Measurements from ENCODE around the gene AHCYL1.

DNA sequence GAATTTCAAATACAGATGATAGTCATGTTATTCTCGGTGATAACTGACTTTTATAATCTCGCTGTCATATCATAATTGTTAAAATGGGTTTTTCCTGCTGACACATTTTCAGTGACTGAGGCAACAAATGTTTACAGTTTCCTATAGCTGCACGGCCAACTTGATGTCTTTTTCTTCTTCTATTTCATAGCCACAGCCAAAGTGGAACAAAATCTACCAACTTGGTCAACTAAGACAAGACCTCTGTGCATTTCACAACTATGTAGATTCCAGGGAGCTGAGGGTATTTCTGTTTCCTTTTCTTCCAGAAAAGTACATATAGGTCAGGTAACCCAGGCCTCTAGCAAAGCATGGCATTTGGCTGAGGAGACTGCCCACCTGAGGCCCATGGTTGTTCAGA lies 10.4 kb upstream of the AHCYL1 start:
- no peak for TF ChIP-seq POLR2A (IDR thresholded peaks at IDR 0.05; ENCODE audit: borderline replicate concordance, extremely low read depth, insufficient read depth, insufficient read length)
- no peak for TF ChIP-seq ELF1 (IDR thresholded peaks at IDR 0.05; ENCODE audit: borderline replicate concordance, low read depth)
- TF ChIP-seq SRF (IDR thresholded peaks at IDR 0.05; ENCODE audit: low read depth): no peak
- TF ChIP-seq SP1 (IDR thresholded peaks at IDR 0.05; ENCODE audit: low read depth): no peak
- no peak for TF ChIP-seq EZH2 (IDR thresholded peaks at IDR 0.05)
- TF ChIP-seq, protein P1, sequence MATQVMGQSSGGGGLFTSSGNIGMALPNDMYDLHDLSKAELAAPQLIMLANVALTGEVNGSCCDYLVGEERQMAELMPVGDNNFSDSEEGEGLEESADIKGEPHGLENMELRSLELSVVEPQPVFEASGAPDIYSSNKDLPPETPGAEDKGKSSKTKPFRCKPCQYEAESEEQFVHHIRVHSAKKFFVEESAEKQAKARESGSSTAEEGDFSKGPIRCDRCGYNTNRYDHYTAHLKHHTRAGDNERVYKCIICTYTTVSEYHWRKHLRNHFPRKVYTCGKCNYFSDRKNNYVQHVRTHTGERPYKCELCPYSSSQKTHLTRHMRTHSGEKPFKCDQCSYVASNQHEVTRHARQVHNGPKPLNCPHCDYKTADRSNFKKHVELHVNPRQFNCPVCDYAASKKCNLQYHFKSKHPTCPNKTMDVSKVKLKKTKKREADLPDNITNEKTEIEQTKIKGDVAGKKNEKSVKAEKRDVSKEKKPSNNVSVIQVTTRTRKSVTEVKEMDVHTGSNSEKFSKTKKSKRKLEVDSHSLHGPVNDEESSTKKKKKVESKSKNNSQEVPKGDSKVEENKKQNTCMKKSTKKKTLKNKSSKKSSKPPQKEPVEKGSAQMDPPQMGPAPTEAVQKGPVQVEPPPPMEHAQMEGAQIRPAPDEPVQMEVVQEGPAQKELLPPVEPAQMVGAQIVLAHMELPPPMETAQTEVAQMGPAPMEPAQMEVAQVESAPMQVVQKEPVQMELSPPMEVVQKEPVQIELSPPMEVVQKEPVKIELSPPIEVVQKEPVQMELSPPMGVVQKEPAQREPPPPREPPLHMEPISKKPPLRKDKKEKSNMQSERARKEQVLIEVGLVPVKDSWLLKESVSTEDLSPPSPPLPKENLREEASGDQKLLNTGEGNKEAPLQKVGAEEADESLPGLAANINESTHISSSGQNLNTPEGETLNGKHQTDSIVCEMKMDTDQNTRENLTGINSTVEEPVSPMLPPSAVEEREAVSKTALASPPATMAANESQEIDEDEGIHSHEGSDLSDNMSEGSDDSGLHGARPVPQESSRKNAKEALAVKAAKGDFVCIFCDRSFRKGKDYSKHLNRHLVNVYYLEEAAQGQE (IDR thresholded peaks at IDR 0.05; ENCODE audit: low read depth): no peak
- TF ChIP-seq, protein P2, sequence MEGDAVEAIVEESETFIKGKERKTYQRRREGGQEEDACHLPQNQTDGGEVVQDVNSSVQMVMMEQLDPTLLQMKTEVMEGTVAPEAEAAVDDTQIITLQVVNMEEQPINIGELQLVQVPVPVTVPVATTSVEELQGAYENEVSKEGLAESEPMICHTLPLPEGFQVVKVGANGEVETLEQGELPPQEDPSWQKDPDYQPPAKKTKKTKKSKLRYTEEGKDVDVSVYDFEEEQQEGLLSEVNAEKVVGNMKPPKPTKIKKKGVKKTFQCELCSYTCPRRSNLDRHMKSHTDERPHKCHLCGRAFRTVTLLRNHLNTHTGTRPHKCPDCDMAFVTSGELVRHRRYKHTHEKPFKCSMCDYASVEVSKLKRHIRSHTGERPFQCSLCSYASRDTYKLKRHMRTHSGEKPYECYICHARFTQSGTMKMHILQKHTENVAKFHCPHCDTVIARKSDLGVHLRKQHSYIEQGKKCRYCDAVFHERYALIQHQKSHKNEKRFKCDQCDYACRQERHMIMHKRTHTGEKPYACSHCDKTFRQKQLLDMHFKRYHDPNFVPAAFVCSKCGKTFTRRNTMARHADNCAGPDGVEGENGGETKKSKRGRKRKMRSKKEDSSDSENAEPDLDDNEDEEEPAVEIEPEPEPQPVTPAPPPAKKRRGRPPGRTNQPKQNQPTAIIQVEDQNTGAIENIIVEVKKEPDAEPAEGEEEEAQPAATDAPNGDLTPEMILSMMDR (IDR thresholded peaks at IDR 0.05 in 2 of 3, conservative IDR thresholded peaks at IDR 0.05 in 1 of 3; ENCODE audit: borderline replicate concordance in 1 of 3, insufficient read depth in 1 of 3, low read depth in 2 of 3, low read length in 2 of 3): no peak
- no peak for TF ChIP-seq YY1 (IDR thresholded peaks at IDR 0.05; ENCODE audit: extremely low read depth, insufficient replicate concordance, low read depth, low read length)
- TF ChIP-seq RAD21 (IDR thresholded peaks at IDR 0.05; ENCODE audit: low read depth): no peak
- TF ChIP-seq POLR2AphosphoS5 (IDR thresholded peaks at IDR 0.05; ENCODE audit: low read depth, low read length): no peak
- no peak for TF ChIP-seq EGR1 (IDR thresholded peaks at IDR 0.05; ENCODE audit: low read depth)
- TF ChIP-seq JUND (IDR thresholded peaks at IDR 0.05): no peak
- TF ChIP-seq, protein P3, sequence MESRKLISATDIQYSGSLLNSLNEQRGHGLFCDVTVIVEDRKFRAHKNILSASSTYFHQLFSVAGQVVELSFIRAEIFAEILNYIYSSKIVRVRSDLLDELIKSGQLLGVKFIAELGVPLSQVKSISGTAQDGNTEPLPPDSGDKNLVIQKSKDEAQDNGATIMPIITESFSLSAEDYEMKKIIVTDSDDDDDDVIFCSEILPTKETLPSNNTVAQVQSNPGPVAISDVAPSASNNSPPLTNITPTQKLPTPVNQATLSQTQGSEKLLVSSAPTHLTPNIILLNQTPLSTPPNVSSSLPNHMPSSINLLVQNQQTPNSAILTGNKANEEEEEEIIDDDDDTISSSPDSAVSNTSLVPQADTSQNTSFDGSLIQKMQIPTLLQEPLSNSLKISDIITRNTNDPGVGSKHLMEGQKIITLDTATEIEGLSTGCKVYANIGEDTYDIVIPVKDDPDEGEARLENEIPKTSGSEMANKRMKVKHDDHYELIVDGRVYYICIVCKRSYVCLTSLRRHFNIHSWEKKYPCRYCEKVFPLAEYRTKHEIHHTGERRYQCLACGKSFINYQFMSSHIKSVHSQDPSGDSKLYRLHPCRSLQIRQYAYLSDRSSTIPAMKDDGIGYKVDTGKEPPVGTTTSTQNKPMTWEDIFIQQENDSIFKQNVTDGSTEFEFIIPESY (IDR thresholded peaks at IDR 0.05; ENCODE audit: extremely low read depth, insufficient replicate concordance, low read length): no peak
